Osteoblast (primary cell): Measurements from ENCODE around the gene SINHCAF. TPM values are rescaled to one million over a fixed set of nuclear protein-coding genes. Genes with fewer than 3 reads are reported as not detected.
A peak's percentile ranks its signal among the peaks of the same experiment; 100 is the strongest.
"Not testable (repeated sequence)": the region's sequence is repeated elsewhere in the genome, so short reads cannot be mapped to it uniquely, and the experiment has no call there.

Experiments used
- DNase-seq: peaks from one replicate; pipeline ENCODE4 v3.0.0; 2011; ENCODE audit warnings: low spot score, mixed read lengths; ENCODE audit not compliant: insufficient read length; ENCODE audit errors: missing footprints
- H2AFZ ChIP-seq: 2 replicates; pipeline ENCODE4 v1.6.0; 2011; ENCODE audit warnings: mild to moderate bottlenecking, low read length
- H3K27ac ChIP-seq: 2 replicates; pipeline ENCODE4 v1.5.1; 2011; ENCODE audit warnings: mild to moderate bottlenecking, low read depth, low read length, moderate library complexity
- H3K27me3 ChIP-seq: 2 replicates; pipeline ENCODE4 v1.6.0; 2012; ENCODE audit warnings: mild to moderate bottlenecking, control low read depth, inconsistent platforms, low read length, moderate library complexity; ENCODE audit not compliant: insufficient read depth
- H3K36me3 ChIP-seq: 2 replicates; pipeline ENCODE4 v1.5.1; 2011; ENCODE audit warnings: mild to moderate bottlenecking, low read length, control low read depth, moderate library complexity; ENCODE audit not compliant: insufficient read depth
- H3K4me1 ChIP-seq: 2 replicates; pipeline ENCODE4 v1.5.1; 2011; ENCODE audit warnings: mild to moderate bottlenecking, low read length, control low read depth, moderate library complexity; ENCODE audit not compliant: insufficient read depth
- H3K4me2 ChIP-seq: 2 replicates; pipeline ENCODE4 v1.6.0; 2011; ENCODE audit warnings: mild to moderate bottlenecking, low read length; ENCODE audit not compliant: insufficient read depth
- H3K4me3 ChIP-seq: fragments of 200-600 bp; sonication (generic); 3 replicates; pipeline ENCODE4 v1.5.1; 2012; ENCODE audit warnings: mild to moderate bottlenecking, low read length, inconsistent platforms; ENCODE audit not compliant: insufficient read depth
- H3K79me2 ChIP-seq: 2 replicates; pipeline ENCODE4 v1.6.0; 2012; ENCODE audit warnings: mild to moderate bottlenecking, low read length, control low read depth, inconsistent platforms; ENCODE audit not compliant: insufficient read depth
- H3K9me3 ChIP-seq: 2 replicates; pipeline ENCODE4 v1.5.1; 2011; ENCODE audit warnings: low read depth, low read length, control low read depth
- H4K20me1 ChIP-seq: 2 replicates; pipeline ENCODE4 v1.6.0; 2012; ENCODE audit warnings: mild to moderate bottlenecking, low read length, control low read depth; ENCODE audit not compliant: insufficient read depth
- total RNA-seq: library from RNA; depleted of rRNA; stranded (reverse); fragments of >200 nt; gene quantifications from 2 replicates; pipeline ENCODE4 v1.2.3, GENCODE V29; 2012
- TF ChIP-seq, protein P1 (sequence below): IDR thresholded peaks from 2 replicates; pipeline ENCODE4 v1.5.1; 2011; ENCODE audit warnings: mild to moderate bottlenecking, low read depth, low read length, moderate library complexity; ENCODE audit errors: extremely low read depth

Gene SINHCAF
- total RNA-seq, 1 donor = 11.2 TPM

DNA sequence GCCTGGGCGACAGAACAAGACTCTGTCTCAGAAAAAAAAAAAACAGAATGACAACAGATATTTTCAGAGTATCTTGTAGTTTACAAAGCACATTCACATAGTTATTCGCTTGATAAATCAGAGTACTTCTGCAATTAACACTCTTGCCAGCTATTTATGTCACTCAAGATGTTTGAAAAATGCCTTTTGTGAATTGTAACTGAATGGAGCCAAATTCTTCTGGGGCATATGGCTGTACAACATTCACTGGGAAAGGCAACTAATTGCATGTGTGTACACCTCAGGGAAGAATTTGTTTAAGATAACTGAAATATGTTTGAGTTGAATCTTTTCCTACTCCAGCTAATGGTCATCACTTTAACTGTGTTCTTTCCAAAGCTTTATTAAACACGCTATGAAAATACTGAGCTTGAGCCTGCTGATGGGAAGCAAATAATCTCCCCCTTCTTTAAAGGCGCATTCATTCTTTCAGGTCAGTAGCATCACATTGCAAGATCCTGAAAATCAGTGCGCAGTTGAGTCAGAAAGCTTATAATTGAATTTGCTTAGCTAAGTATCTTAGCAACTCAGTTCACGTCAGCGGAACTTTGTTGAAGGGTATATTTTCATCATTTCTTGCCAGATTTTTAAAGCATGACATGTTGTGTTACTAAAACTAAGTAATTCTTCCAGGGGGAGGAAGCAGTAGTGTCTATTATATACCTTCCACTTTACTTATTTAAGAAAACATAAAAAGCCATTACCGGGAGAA is 66.6 kb downstream of the SINHCAF start:
- H3K9me3 ChIP-seq = no peaks in the 10 kb centered on the region
- H2AFZ ChIP-seq = no peak overlapping the region
- H3K36me3 ChIP-seq = no peaks in the 10 kb centered on the region
- H3K79me2 ChIP-seq = no peaks in the 10 kb centered on the region
- H3K4me1 ChIP-seq = no peaks in the 10 kb centered on the region
- no peaks in the 10 kb centered on the region for H4K20me1 ChIP-seq
- TF ChIP-seq, protein P1, sequence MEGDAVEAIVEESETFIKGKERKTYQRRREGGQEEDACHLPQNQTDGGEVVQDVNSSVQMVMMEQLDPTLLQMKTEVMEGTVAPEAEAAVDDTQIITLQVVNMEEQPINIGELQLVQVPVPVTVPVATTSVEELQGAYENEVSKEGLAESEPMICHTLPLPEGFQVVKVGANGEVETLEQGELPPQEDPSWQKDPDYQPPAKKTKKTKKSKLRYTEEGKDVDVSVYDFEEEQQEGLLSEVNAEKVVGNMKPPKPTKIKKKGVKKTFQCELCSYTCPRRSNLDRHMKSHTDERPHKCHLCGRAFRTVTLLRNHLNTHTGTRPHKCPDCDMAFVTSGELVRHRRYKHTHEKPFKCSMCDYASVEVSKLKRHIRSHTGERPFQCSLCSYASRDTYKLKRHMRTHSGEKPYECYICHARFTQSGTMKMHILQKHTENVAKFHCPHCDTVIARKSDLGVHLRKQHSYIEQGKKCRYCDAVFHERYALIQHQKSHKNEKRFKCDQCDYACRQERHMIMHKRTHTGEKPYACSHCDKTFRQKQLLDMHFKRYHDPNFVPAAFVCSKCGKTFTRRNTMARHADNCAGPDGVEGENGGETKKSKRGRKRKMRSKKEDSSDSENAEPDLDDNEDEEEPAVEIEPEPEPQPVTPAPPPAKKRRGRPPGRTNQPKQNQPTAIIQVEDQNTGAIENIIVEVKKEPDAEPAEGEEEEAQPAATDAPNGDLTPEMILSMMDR = no peak
- H3K27ac ChIP-seq = no peak overlapping the region
- no peaks in the 10 kb centered on the region for H3K27me3 ChIP-seq
- H3K4me2 ChIP-seq = no peak overlapping the region
- no peak overlapping the region for H3K4me3 ChIP-seq
- DNase-seq = no peak

DNA sequence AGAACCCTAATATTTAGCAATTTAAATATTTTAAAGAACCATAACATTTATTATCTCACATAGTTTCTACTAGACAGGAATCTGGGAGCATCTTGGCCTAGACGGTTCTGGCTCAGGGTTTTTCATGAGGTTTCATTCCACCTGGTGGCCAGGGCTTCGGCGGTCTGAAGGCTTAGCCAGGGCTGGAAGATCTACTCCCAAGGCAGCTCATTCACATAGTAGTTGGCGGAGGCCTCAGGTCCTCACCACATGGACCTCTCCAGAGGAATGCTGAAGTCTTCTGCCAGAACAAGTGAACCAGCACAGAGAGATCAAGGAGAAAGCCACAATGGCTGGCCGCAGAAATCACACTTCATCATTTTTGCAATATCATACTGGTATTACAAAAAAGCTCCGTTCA is 68.2 kb downstream of the SINHCAF start:
- Histone ChIP-seq H3K27ac (no peak overlapping the region), H3K4me1 (no peaks in the 10 kb centered on the region), H4K20me1 (no peaks in the 10 kb centered on the region), H2AFZ (no peak overlapping the region), H3K9me3 (no peaks in the 10 kb centered on the region), H3K27me3 (peaks cover 4% of the 10 kb centered on the region), H3K4me2 (no peak overlapping the region), H3K79me2 (no peaks in the 10 kb centered on the region), H3K36me3 (no peaks in the 10 kb centered on the region), H3K4me3 (no peak overlapping the region)
- no peak for DNase-seq
- TF ChIP-seq, protein P1 = no peak

GRCh38 chr12:31251707-31252611 is 74.0 kb downstream of the SINHCAF start:
- not testable (repeated sequence) for DNase-seq, H3K79me2 ChIP-seq, H3K9me3 ChIP-seq, H3K36me3 ChIP-seq, H3K4me1 ChIP-seq, H3K27ac ChIP-seq, H3K27me3 ChIP-seq, H4K20me1 ChIP-seq
- H2AFZ ChIP-seq = peak overlapping the region; percentile 68
- peak overlapping the region; percentile 58 for H3K4me3 ChIP-seq
- TF ChIP-seq, protein P1 = peak; percentile 34
- H3K4me2 ChIP-seq = peak overlapping the region; percentile 77

DNA sequence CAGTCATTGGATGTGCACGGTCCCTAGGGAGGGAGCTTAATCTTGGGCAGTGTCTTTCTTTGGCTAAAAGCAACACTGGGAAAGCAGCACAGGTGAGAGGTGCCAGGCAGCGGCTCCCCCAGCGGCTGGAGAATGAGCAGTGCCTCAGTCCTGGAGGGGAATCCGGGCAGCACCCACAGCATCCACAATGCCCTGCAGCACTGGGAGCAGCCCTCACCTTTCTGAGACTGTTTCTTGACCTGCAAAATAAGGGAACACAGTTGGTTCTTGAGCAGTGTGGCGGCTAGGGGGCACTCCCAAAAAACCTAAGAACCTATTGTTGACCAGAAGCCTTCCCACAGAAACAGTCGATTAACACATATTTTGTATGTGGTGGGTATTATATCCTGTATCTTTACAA is 75.8 kb downstream of the SINHCAF start:
- H3K4me1 ChIP-seq = no peaks in the 10 kb centered on the region
- H3K9me3 ChIP-seq = no peaks in the 10 kb centered on the region
- TF ChIP-seq, protein P1 = no peak
- no peak overlapping the region for H3K27ac ChIP-seq
- DNase-seq = no peak
- peaks cover 8% of the 10 kb centered on the region for H3K27me3 ChIP-seq
- no peak overlapping the region for H2AFZ ChIP-seq
- no peaks in the 10 kb centered on the region for H3K36me3 ChIP-seq
- H3K4me2 ChIP-seq = no peak overlapping the region
- no peak overlapping the region for H3K4me3 ChIP-seq
- no peaks in the 10 kb centered on the region for H3K79me2 ChIP-seq
- no peaks in the 10 kb centered on the region for H4K20me1 ChIP-seq
